Panc1 (cell line): ENCODE results near the gene HSF2BP. TPM values are rescaled to one million over a fixed set of nuclear protein-coding genes. Genes with fewer than 3 reads are reported as not detected.

Source experiments
- ATAC-seq: fragments of 200-7000 bp; cut with Tn5 transposase; 2 replicates; pipeline ENCODE4 v1.9.1; 2020; ENCODE audit warnings: mild to moderate bottlenecking, moderate library complexity
- BruUV-seq: library from RNA; stranded (reverse); fragments of 400-500 nt; replicated peaks from 2 replicates; lab custom pipeline; 2021; lab: Mats Ljungman, UMichigan
- CTCF ChIA-PET: fragments of 300-600 bp; sonication (Branson Sonifier 250); formaldehyde crosslinking; loops from one replicate; lab custom pipeline; 2022; ENCODE audit warnings: antibody characterized with exemption; lab: Charles Lee
- POLR2A ChIA-PET: fragments of 300-600 bp; sonication (Branson Sonifier 250); formaldehyde crosslinking; loops from one replicate; lab custom pipeline; 2022; ENCODE audit warnings: antibody characterized with exemption; lab: Charles Lee
- DNase-seq: peaks from one replicate; pipeline ENCODE4 v3.0.0-alpha.2; 2010; ENCODE audit warnings: low read depth, low spot score
- H3K27ac ChIP-seq: 2 replicates; pipeline ENCODE4 v1.5.1; 2011; ENCODE audit warnings: mild to moderate bottlenecking, low read length, inconsistent platforms
- H3K27me3 ChIP-seq: fragments of 200-500 bp; sonication (Bioruptor generic); 2 replicates; pipeline ENCODE4 v1.6.0; 2014; ENCODE audit warnings: low read length, inconsistent platforms; ENCODE audit not compliant: control insufficient read depth, insufficient read depth
- H3K36me3 ChIP-seq: fragments of 200-500 bp; sonication (Bioruptor generic); 2 replicates; pipeline ENCODE4 v1.5.1; 2014; ENCODE audit warnings: inconsistent platforms, mild to moderate bottlenecking, low read length, moderate library complexity; ENCODE audit not compliant: control insufficient read depth, insufficient read depth
- H3K4me1 ChIP-seq: 2 replicates; pipeline ENCODE4 v1.5.1; 2011; ENCODE audit warnings: inconsistent platforms, mild to moderate bottlenecking, low read length, moderate library complexity; ENCODE audit not compliant: control insufficient read depth, insufficient read depth
- H3K4me3 ChIP-seq, 2 experiments: 2 replicates each; pipeline ENCODE4 v1.5.1; 2011 to 2012; ENCODE audit warnings: low read depth in 2 of 2, low read length in 2 of 2, mild to moderate bottlenecking in 2 of 2, inconsistent platforms in 1 of 2, moderate library complexity in 1 of 2
- H3K9me3 ChIP-seq: fragments of 200-500 bp; sonication (Bioruptor generic); 2 replicates; pipeline ENCODE4 v1.5.1; 2014; ENCODE audit warnings: low read depth, mild to moderate bottlenecking, inconsistent platforms, low read length, moderate library complexity; ENCODE audit not compliant: control insufficient read depth, insufficient read depth
- CTCF ChIP-seq: fragments of 450-650 bp; IDR thresholded peaks from 2 replicates; pipeline ENCODE4 v1.5.1; 2017; ENCODE audit warnings: mild to moderate bottlenecking
- POLR2AphosphoS5 ChIP-seq: IDR thresholded peaks from 2 replicates; pipeline ENCODE4 v1.6.1; 2012; ENCODE audit warnings: mild to moderate bottlenecking, low read depth, low read length, moderate library complexity
- SIN3A ChIP-seq: IDR thresholded peaks from 2 replicates; pipeline ENCODE4 v1.6.1; 2012; ENCODE audit warnings: low read depth, mild to moderate bottlenecking, low read length, moderate library complexity, borderline replicate concordance; ENCODE audit not compliant: insufficient read depth
- TCF7L2 ChIP-seq: IDR thresholded peaks from 2 replicates; pipeline ENCODE4 v1.6.1; 2011; ENCODE audit warnings: mild to moderate bottlenecking, low read depth, low read length, inconsistent platforms
- in situ Hi-C: cut with HindIII; loops from 2 replicates; pipeline ENCODE4 v1.10.0; 2016; ENCODE audit warnings: low sequenced_read_pairs, low pct_unique_long_range_greater_than_20kb
- intact Hi-C: fragments of 100-400 bp; cut with micrococcal nuclease; formaldehyde crosslinking; loops from one replicate; pipeline ENCODE4 v1.10.0; 2022; ENCODE audit not compliant: unreplicated experiment
- total RNA-seq: library from RNA; stranded (reverse); gene quantifications from one replicate; pipeline ENCODE4 v1.2.1, GENCODE V29; 2021; ENCODE audit not compliant: unreplicated experiment
- TF ChIP-seq, protein P1 (sequence below), 2 experiments: IDR thresholded peaks; 2 replicates each; pipeline ENCODE4 v1.6.1; 2011 to 2012; ENCODE audit warnings: low read depth in 2 of 2, control low read depth in 1 of 2, low read length in 1 of 2, mild to moderate bottlenecking in 1 of 2, moderate library complexity in 1 of 2; ENCODE audit not compliant: insufficient read depth in 1 of 2

Gene HSF2BP
- total RNA-seq, 1 experiment from 2014 or later: 4.2 TPM

DNA sequence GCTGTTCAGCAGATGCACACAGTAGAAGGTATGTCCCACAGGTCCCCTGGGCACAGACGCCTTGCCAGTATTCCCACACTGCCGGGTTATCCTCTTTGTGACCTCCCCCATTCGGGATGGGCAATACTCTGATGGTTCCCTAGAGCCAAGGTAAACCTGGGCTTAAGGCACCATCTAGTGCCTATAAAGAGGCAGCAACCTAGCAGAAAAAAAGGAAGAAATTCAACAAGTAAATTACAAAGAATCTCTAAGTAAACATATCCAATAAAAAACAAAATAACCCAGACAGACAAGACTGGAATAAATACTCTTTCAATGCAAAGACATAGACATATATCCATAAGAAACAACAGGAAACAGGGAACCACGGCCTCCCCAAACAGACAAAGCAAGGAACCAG is 39.4 kb downstream of the HSF2BP start:
- Histone ChIP-seq H3K27ac (no peak overlapping the region), H3K27me3 (no peaks in the 10 kb centered on the region), H3K4me3 (no peak overlapping the region), H3K36me3 (no peaks in the 10 kb centered on the region), H3K9me3 (no peaks in the 10 kb centered on the region), H3K4me1 (no peaks in the 10 kb centered on the region)
- DNase-seq: no peak
- in situ Hi-C loops (no loop called here), intact Hi-C loops (no loop called here)
- ChIA-PET CTCF (no interaction called here), POLR2A (no interaction called here)
- peak; percentile 72 for ATAC-seq
- no TSS peak for BruUV-seq
- peak; percentile 18; the same call in 1 of the 2 replicates for TF ChIP-seq CTCF
- TF ChIP-seq SIN3A: no peak
- no peak for TF ChIP-seq TCF7L2
- no peak for TF ChIP-seq POLR2AphosphoS5

DNA sequence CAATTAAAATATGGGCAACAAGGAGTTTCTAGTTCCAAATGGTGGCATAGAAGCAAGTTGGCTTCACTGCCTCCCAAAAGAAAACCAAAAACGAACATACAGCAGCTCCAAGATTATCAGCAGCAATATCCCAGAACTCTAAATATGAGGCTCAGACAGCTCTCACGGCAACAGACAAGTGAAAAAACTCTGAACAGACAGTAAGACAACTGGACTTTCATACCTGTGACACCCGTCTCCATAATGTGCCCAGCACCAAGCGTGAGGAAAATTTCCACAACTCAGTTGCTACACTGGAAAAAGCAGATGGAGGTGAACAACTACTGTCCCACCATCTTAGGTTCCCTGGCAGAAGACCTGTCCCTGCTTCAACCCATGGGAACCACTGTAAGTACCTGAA is 39.9 kb downstream of the HSF2BP start:
- ATAC-seq (no peak), DNase-seq (no peak)
- TF ChIP-seq POLR2AphosphoS5 (no peak), SIN3A (no peak), CTCF (no peak), TCF7L2 (no peak)
- TF ChIP-seq, protein P1, sequence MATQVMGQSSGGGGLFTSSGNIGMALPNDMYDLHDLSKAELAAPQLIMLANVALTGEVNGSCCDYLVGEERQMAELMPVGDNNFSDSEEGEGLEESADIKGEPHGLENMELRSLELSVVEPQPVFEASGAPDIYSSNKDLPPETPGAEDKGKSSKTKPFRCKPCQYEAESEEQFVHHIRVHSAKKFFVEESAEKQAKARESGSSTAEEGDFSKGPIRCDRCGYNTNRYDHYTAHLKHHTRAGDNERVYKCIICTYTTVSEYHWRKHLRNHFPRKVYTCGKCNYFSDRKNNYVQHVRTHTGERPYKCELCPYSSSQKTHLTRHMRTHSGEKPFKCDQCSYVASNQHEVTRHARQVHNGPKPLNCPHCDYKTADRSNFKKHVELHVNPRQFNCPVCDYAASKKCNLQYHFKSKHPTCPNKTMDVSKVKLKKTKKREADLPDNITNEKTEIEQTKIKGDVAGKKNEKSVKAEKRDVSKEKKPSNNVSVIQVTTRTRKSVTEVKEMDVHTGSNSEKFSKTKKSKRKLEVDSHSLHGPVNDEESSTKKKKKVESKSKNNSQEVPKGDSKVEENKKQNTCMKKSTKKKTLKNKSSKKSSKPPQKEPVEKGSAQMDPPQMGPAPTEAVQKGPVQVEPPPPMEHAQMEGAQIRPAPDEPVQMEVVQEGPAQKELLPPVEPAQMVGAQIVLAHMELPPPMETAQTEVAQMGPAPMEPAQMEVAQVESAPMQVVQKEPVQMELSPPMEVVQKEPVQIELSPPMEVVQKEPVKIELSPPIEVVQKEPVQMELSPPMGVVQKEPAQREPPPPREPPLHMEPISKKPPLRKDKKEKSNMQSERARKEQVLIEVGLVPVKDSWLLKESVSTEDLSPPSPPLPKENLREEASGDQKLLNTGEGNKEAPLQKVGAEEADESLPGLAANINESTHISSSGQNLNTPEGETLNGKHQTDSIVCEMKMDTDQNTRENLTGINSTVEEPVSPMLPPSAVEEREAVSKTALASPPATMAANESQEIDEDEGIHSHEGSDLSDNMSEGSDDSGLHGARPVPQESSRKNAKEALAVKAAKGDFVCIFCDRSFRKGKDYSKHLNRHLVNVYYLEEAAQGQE (IDR thresholded peaks at IDR 0.05; ENCODE audit: insufficient read depth in 1 of 2, low read depth in 2 of 2, low read length in 1 of 2): no peak
- H3K27me3 ChIP-seq: no peaks in the 10 kb centered on the region
- POLR2A ChIA-PET: no interaction called here
- no peaks in the 10 kb centered on the region for H3K4me1 ChIP-seq
- intact Hi-C loops (no loop called here), in situ Hi-C loops (no loop called here)
- H3K4me3 ChIP-seq: no peak overlapping the region
- CTCF ChIA-PET: no interaction called here
- no peak overlapping the region for H3K27ac ChIP-seq
- no TSS peak for BruUV-seq
- H3K36me3 ChIP-seq: no peaks in the 10 kb centered on the region
- H3K9me3 ChIP-seq: no peaks in the 10 kb centered on the region
